Measurements from ENCODE around the gene SLC25A47. TPM values are rescaled to one million over a fixed set of nuclear protein-coding genes. Genes with fewer than 3 reads are reported as not detected.

SLC25A47 gene
- total and polyA plus RNA-seq, 2 donors (not counting 1 experiment from before 2014, with no cell fraction given), result under 0.01 TPM; not detected in 1

GRCh38 chr14:100346306-100347091 is 23.4 kb downstream of the SLC25A47 start:
- no peak overlapping the region for H3K4me3 ChIP-seq (replicated peaks in 1 of 4; ENCODE audit: control extremely low read depth in 1 of 4, insufficient read depth in 1 of 4, low read depth in 3 of 4, low read length in 4 of 4)
- H3K27ac ChIP-seq (ENCODE audit: insufficient read depth, low read length), result no peak overlapping the region
- H3K9ac ChIP-seq (ENCODE audit: insufficient read depth, low read length), result no peak overlapping the region
- TF ChIP-seq EZH2 (IDR thresholded peaks at IDR 0.05; ENCODE audit: low read length, missing control alignments), result no peak
- TF ChIP-seq, protein P1, sequence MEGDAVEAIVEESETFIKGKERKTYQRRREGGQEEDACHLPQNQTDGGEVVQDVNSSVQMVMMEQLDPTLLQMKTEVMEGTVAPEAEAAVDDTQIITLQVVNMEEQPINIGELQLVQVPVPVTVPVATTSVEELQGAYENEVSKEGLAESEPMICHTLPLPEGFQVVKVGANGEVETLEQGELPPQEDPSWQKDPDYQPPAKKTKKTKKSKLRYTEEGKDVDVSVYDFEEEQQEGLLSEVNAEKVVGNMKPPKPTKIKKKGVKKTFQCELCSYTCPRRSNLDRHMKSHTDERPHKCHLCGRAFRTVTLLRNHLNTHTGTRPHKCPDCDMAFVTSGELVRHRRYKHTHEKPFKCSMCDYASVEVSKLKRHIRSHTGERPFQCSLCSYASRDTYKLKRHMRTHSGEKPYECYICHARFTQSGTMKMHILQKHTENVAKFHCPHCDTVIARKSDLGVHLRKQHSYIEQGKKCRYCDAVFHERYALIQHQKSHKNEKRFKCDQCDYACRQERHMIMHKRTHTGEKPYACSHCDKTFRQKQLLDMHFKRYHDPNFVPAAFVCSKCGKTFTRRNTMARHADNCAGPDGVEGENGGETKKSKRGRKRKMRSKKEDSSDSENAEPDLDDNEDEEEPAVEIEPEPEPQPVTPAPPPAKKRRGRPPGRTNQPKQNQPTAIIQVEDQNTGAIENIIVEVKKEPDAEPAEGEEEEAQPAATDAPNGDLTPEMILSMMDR (conservative IDR thresholded peaks at IDR 0.05 in 1 of 2, IDR thresholded peaks at IDR 0.05 in 1 of 2; ENCODE audit: low read depth in 1 of 2, low read length in 2 of 2), result no peak
- no peak overlapping the region for H3K4me2 ChIP-seq (ENCODE audit: extremely low read depth, insufficient read depth, low read length)
- no peaks in the 10 kb centered on the region for H3K27me3 ChIP-seq (ENCODE audit: control insufficient read depth, insufficient read depth, low read length)
- H2AFZ ChIP-seq (ENCODE audit: low read length), result no peak overlapping the region
- H4K20me1 ChIP-seq (ENCODE audit: control insufficient read depth, extremely low read depth, insufficient read depth, low read length), result no peaks in the 10 kb centered on the region
- H3K79me2 ChIP-seq (ENCODE audit: control insufficient read depth, insufficient read depth, low read length), result no peaks in the 10 kb centered on the region
- peaks cover 17% of the 10 kb centered on the region for H3K36me3 ChIP-seq (ENCODE audit: control insufficient read depth, insufficient read depth, low read length)
- H3K4me1 ChIP-seq (ENCODE audit: control insufficient read depth, extremely low read depth, insufficient read depth, low read length), result no peaks in the 10 kb centered on the region
- DNase-seq (ENCODE audit: low read depth in 2 of 2), result no peak
- H3K9me3 ChIP-seq (ENCODE audit: control insufficient read depth, insufficient read depth, low read depth, low read length), result no peaks in the 10 kb centered on the region

DNA sequence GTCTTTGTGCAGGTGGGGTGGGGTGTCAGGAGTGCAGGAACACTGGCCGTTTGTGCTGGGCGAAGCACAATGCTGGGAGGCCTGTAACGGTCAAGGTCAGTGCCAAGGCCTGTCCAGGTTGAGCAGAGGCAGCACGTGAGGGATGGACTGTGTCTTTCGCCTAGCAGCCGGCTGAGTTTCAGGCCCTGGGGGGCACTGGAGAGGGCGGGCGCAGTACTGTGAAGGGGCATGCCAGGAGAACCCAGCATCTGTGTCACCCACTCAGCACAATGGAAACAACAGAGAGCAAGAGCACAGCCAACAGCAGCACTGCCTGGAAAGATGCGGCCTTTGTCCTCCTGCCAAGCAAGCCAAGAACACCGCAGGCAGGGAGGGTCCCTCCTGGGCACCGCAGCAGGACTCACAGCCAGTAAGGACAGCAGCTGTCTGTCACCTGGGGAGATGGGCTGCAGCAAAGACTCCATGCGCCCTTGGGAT is 25.2 kb downstream of the SLC25A47 start:
- H3K4me1 ChIP-seq (ENCODE audit: control insufficient read depth, extremely low read depth, insufficient read depth, low read length), result no peaks in the 10 kb centered on the region
- no peaks in the 10 kb centered on the region for H3K27me3 ChIP-seq (ENCODE audit: control insufficient read depth, insufficient read depth, low read length)
- H4K20me1 ChIP-seq (ENCODE audit: control insufficient read depth, extremely low read depth, insufficient read depth, low read length), result no peaks in the 10 kb centered on the region
- no peak for DNase-seq (ENCODE audit: low read depth in 2 of 2)
- H3K79me2 ChIP-seq (ENCODE audit: control insufficient read depth, insufficient read depth, low read length), result no peaks in the 10 kb centered on the region
- no peak for TF ChIP-seq EZH2 (IDR thresholded peaks at IDR 0.05; ENCODE audit: low read length, missing control alignments)
- TF ChIP-seq, protein P1 (conservative IDR thresholded peaks at IDR 0.05 in 1 of 2, IDR thresholded peaks at IDR 0.05 in 1 of 2; ENCODE audit: low read depth in 1 of 2, low read length in 2 of 2), result no peak
- H2AFZ ChIP-seq (ENCODE audit: low read length), result no peak overlapping the region
- H3K36me3 ChIP-seq (ENCODE audit: control insufficient read depth, insufficient read depth, low read length), result peaks cover 19% of the 10 kb centered on the region
- H3K9me3 ChIP-seq (ENCODE audit: control insufficient read depth, insufficient read depth, low read depth, low read length), result no peaks in the 10 kb centered on the region
- no peak overlapping the region for H3K4me2 ChIP-seq (ENCODE audit: extremely low read depth, insufficient read depth, low read length)
- no peak overlapping the region for H3K4me3 ChIP-seq (replicated peaks in 1 of 4; ENCODE audit: control extremely low read depth in 1 of 4, insufficient read depth in 1 of 4, low read depth in 3 of 4, low read length in 4 of 4)
- H3K9ac ChIP-seq (ENCODE audit: insufficient read depth, low read length), result no peak overlapping the region
- no peak overlapping the region for H3K27ac ChIP-seq (ENCODE audit: insufficient read depth, low read length)

DNA sequence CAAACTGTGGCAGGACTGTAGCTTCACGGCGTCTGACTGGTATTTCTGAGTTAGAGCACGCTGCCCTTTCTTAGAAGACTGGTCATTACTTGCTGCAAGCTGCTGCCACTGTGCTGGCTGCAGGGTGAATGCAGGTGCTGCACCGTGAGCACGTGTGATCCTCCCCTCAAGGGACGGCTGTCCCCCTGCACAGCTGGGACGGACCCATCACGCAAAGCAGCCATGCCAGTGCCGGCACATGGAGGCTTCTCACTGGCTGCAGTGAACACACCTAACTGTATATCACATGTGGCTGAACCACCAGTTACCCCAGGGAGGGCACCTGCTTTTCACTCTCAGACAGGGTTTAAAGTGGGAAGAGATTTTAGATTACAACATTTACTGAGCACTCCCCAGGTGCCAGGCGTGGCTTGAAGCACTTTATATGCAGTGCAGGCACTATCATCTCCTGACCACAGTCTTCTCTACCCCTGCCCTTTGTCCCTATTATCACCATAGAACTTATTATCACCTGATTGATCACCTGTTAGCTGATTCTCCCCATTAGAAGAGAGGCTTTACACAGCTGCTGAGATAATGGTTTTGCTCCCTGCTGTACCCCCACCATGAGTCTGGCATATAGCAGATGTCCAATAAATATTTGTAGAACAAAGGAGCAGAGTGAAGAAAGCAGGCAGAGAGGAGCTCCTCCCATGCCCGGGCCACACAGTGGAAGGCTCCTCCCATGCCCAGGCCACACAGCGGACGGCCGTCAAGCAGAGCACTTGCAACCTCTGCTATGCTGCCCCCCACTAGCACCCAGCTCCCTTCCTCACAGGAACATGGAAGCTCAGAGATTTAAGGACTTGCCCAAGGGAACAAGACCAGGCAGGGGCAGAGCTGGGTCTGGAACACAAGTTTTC is 25.9 kb downstream of the SLC25A47 start:
- no peak overlapping the region for H3K9ac ChIP-seq (ENCODE audit: insufficient read depth, low read length)
- H3K4me1 ChIP-seq (ENCODE audit: control insufficient read depth, extremely low read depth, insufficient read depth, low read length), result no peaks in the 10 kb centered on the region
- H3K4me3 ChIP-seq (replicated peaks in 1 of 4; ENCODE audit: control extremely low read depth in 1 of 4, insufficient read depth in 1 of 4, low read depth in 3 of 4, low read length in 4 of 4), result no peak overlapping the region
- H2AFZ ChIP-seq (ENCODE audit: low read length), result no peak overlapping the region
- H3K36me3 ChIP-seq (ENCODE audit: control insufficient read depth, insufficient read depth, low read length), result peaks cover 26% of the 10 kb centered on the region
- no peaks in the 10 kb centered on the region for H4K20me1 ChIP-seq (ENCODE audit: control insufficient read depth, extremely low read depth, insufficient read depth, low read length)
- no peak overlapping the region for H3K27ac ChIP-seq (ENCODE audit: insufficient read depth, low read length)
- H3K27me3 ChIP-seq (ENCODE audit: control insufficient read depth, insufficient read depth, low read length), result no peaks in the 10 kb centered on the region
- TF ChIP-seq, protein P1 (conservative IDR thresholded peaks at IDR 0.05 in 1 of 2, IDR thresholded peaks at IDR 0.05 in 1 of 2; ENCODE audit: low read depth in 1 of 2, low read length in 2 of 2), result no peak
- TF ChIP-seq EZH2 (IDR thresholded peaks at IDR 0.05; ENCODE audit: low read length, missing control alignments), result no peak
- no peaks in the 10 kb centered on the region for H3K79me2 ChIP-seq (ENCODE audit: control insufficient read depth, insufficient read depth, low read length)
- no peak for DNase-seq (ENCODE audit: low read depth in 2 of 2)
- no peak overlapping the region for H3K4me2 ChIP-seq (ENCODE audit: extremely low read depth, insufficient read depth, low read length)
- H3K9me3 ChIP-seq (ENCODE audit: control insufficient read depth, insufficient read depth, low read depth, low read length), result no peaks in the 10 kb centered on the region
